Measurements from ENCODE around the gene TNFRSF13B. TPM values are rescaled to one million over a fixed set of nuclear protein-coding genes. Genes with fewer than 3 reads are reported as not detected.
"Not testable (repeated sequence)": the region's sequence is repeated elsewhere in the genome, so short reads cannot be mapped to it uniquely, and the experiment has no call there.

Gene TNFRSF13B
- total and polyA plus RNA-seq, 8 donors, result 0.25 to 1.8 (median 1.1) TPM; not detected in 4

GRCh38 chr17:16905593-16906191, 66.2 kb downstream of the TNFRSF13B start:
- no peaks in the 10 kb centered on the region for H3K36me3 ChIP-seq
- H3K27ac ChIP-seq, result no peak overlapping the region
- H3K27me3 ChIP-seq, result peaks cover 0 to 15% (median 2%) of the 10 kb centered on the region in 3 donors
- no peak overlapping the region for H3K4me3 ChIP-seq
- WGBS, 5 donors, result 43 to 58% (median 46%) methylated on average over 2 of the region's 2 CpGs
- no peaks in the 10 kb centered on the region for H3K4me1 ChIP-seq
- DNase-seq, result no peak
- intact Hi-C loops (cut with DNase I; ENCODE audit: low total_unique reads), result no loop called here
- no peaks in the 10 kb centered on the region for H3K9me3 ChIP-seq
- TF ChIP-seq POLR2AphosphoS5 (IDR thresholded peaks at IDR 0.05) (no peak), EP300 (IDR thresholded peaks at IDR 0.05) (no peak), POLR2A (IDR thresholded peaks at IDR 0.05) (no peak)
- TF ChIP-seq, protein P1, sequence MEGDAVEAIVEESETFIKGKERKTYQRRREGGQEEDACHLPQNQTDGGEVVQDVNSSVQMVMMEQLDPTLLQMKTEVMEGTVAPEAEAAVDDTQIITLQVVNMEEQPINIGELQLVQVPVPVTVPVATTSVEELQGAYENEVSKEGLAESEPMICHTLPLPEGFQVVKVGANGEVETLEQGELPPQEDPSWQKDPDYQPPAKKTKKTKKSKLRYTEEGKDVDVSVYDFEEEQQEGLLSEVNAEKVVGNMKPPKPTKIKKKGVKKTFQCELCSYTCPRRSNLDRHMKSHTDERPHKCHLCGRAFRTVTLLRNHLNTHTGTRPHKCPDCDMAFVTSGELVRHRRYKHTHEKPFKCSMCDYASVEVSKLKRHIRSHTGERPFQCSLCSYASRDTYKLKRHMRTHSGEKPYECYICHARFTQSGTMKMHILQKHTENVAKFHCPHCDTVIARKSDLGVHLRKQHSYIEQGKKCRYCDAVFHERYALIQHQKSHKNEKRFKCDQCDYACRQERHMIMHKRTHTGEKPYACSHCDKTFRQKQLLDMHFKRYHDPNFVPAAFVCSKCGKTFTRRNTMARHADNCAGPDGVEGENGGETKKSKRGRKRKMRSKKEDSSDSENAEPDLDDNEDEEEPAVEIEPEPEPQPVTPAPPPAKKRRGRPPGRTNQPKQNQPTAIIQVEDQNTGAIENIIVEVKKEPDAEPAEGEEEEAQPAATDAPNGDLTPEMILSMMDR (IDR thresholded peaks at IDR 0.05), result no peak

- H3K36me3 ChIP-seq; intact Hi-C loops (cut with DNase I; ENCODE audit: low total_unique reads); H3K9me3 ChIP-seq; H3K4me1 ChIP-seq; H3K27ac ChIP-seq; H3K4me3 ChIP-seq: not testable (repeated sequence)
- DNase-seq, result peak in 1 of 2 donors; percentile 15
- 71 to 89% (median 79%) methylated on average over 3 of the region's 3 CpGs for WGBS, 5 donors
- peaks cover 0 to 17% (median 2%) of the 10 kb centered on the region in 3 donors for H3K27me3 ChIP-seq
Measured at GRCh38 chr17:16903070-16903469, 68.8 kb downstream of the TNFRSF13B start.

GRCh38 chr17:16900288-16900882, 71.5 kb downstream of the TNFRSF13B start:
- intact Hi-C loops (cut with DNase I; ENCODE audit: low total_unique reads), result no loop called here
- Histone ChIP-seq H3K27ac (no peak overlapping the region), H3K4me1 (no peaks in the 10 kb centered on the region), H3K4me3 (no peak overlapping the region), H3K36me3 (no peaks in the 10 kb centered on the region), H3K9me3 (no peaks in the 10 kb centered on the region), H3K27me3 (peaks cover 0 to 10% (median 2%) of the 10 kb centered on the region in 3 donors)
- peak in 1 of 2 donors; percentile 13 for DNase-seq
- WGBS, 5 donors, result 75 to 87% (median 86%) methylated on average over 2 of the region's 2 CpGs
- TF ChIP-seq, protein P1 (IDR thresholded peaks at IDR 0.05), result no peak
- TF ChIP-seq EP300 (IDR thresholded peaks at IDR 0.05) (no peak), POLR2AphosphoS5 (IDR thresholded peaks at IDR 0.05) (no peak), POLR2A (IDR thresholded peaks at IDR 0.05) (no peak)

- H3K27me3 ChIP-seq; H3K9me3 ChIP-seq; H3K4me3 ChIP-seq; H3K27ac ChIP-seq; H3K36me3 ChIP-seq; DNase-seq; intact Hi-C loops (cut with DNase I; ENCODE audit: low total_unique reads); H3K4me1 ChIP-seq: not testable (repeated sequence)
- 73 to 82% (median 75%) methylated on average over 10 of the region's 10 CpGs for WGBS, 5 donors
Measured at GRCh38 chr17:16897211-16897896, 74.6 kb downstream of the TNFRSF13B start.

DNA sequence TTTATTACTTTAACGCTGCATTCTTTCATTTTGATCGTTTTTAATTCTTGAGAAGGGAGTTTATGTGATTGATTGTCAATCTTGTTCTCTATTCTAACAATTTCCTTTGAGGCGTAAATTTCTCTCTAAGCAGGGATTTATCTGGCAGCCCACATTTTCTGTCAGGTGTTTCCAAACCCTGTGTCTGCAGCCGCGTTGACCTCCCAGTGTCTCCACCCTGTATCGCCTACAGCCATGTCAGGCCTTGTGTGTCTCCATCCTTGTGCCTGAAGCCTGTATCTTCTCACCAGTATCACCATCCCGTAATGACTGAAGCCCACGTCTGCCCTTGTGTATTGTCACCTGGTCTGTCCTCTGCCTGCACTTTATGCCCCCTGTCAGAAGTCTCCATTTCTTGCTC, 75.7 kb downstream of the TNFRSF13B start:
- H3K27ac ChIP-seq; H3K9me3 ChIP-seq; DNase-seq; intact Hi-C loops (cut with DNase I; ENCODE audit: low total_unique reads); H3K4me3 ChIP-seq; H3K36me3 ChIP-seq; H3K4me1 ChIP-seq; H3K27me3 ChIP-seq: not testable (repeated sequence)
- WGBS, 5 donors, result 88 to 91% (median 89%) methylated on average over 8 of the region's 8 CpGs

GRCh38 chr17:16893527-16893926, 78.4 kb downstream of the TNFRSF13B start:
- H3K4me3 ChIP-seq; intact Hi-C loops (cut with DNase I; ENCODE audit: low total_unique reads); H3K4me1 ChIP-seq; H3K36me3 ChIP-seq; H3K27ac ChIP-seq; H3K27me3 ChIP-seq; H3K9me3 ChIP-seq: not testable (repeated sequence)
- WGBS, 5 donors, result 87 to 97% (median 93%) methylated on average over 15 to 19 of the region's 19 CpGs
- DNase-seq, result peak in 1 of 2 donors; percentile 18

DNA sequence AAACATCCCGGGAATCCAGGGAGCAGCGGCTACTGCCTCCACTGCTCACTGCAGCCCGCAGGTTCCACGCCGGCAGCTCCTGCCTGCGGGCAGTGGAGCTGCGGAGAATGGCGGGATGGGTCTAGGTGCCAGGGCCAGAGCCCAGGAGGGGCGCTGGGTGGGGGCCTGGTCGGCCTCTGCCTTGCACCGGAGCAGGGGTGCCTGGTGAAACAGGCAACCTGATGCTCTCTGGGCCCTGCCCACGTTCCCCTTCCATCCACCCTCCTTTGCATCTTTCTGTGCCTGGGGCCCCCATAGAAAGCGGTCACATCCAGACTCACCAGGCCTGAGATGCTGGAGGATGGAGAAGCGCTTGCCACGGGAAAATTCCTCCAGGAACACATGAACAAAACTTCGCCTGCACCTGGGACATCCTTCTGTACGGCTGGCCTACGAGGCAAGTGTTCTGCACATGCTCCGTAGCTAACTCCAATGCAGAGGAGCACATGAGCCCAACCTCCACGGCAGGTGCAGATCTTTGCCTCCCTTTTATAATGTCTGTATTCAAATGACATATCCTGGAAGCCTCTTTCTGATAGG, 79.0 kb downstream of the TNFRSF13B start:
- peak in 1 of 2 donors; percentile 7 for DNase-seq
- WGBS, 5 donors, result 85 to 91% (median 88%) methylated on average over 9 to 18 of the region's 20 CpGs
- H3K9me3 ChIP-seq; H3K4me1 ChIP-seq; intact Hi-C loops (cut with DNase I; ENCODE audit: low total_unique reads); H3K27me3 ChIP-seq; H3K4me3 ChIP-seq; H3K27ac ChIP-seq; H3K36me3 ChIP-seq: not testable (repeated sequence)

Measured in stomach (tissue), 9 donors.